GM15510 (cell line): Measurements from ENCODE around the gene ADCY5.

Source experiments
- POLR2A ChIP-seq: IDR thresholded peaks from 3 replicates; pipeline ENCODE4 v1.6.1; 2011; ENCODE audit warnings: borderline replicate concordance; ENCODE audit not compliant: insufficient read length; ENCODE audit errors: extremely low read depth

Gene ADCY5

DNA sequence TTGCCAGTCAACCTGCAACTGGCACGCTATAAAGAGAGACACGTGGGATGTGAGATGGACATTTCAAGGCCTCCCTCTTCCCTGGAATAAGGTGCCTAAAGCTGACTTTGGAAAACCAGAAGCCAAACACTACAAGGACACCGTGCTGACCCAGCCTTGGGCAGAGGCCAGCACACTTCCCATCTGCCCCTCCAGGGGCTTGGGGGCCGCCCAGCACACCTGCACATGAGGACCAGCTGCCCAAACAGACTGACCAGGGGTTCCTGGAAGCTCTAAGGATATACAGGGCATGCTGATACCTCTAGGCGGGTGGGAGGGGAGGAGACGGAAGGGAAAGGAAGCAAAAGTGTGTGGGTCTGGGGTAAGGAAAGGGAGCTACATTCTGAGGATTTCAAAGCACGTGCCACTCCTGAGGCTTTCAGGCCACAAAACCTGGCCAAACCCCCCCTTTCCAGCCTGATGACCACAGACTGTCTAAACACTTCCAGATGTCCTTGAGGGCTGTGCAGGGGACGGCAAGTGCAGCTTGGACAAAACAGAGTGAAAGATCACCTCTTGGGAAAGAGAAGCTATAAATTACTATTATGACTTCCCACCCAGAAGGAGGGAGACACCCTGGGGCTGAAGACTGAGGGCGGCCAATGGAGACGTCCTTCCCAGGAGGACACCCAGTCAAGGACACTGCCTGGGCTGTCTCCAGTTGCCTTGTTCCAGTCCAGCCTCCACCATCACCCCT is 57.9 kb downstream of the ADCY5 start:
- no peak for TF ChIP-seq POLR2A

DNA sequence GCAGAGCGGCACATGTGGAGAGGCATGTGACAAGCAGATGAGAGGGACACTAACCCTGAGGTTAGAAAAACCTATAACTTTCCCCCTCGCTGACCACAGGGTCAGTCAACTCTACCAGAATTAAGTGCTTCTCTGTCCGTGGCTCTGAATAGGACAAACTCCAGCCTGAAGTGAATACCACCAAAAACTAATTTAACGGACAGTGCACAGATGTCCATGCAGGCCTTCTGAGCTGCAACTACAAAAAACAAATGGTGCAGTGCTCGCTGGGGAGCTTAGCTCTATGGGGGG is 59.3 kb downstream of the ADCY5 start:
- no peak for TF ChIP-seq POLR2A

GRCh38 chr3:123388811-123389627 is 59.9 kb downstream of the ADCY5 start:
- TF ChIP-seq POLR2A = no peak

GRCh38 chr3:123388042-123388441 is 60.8 kb downstream of the ADCY5 start:
- no peak for TF ChIP-seq POLR2A

GRCh38 chr3:123387532-123387931 is 61.4 kb downstream of the ADCY5 start:
- TF ChIP-seq POLR2A = no peak

- no peak for TF ChIP-seq POLR2A
Measured at GRCh38 chr3:123386477-123387040, 62.3 kb downstream of the ADCY5 start.

DNA sequence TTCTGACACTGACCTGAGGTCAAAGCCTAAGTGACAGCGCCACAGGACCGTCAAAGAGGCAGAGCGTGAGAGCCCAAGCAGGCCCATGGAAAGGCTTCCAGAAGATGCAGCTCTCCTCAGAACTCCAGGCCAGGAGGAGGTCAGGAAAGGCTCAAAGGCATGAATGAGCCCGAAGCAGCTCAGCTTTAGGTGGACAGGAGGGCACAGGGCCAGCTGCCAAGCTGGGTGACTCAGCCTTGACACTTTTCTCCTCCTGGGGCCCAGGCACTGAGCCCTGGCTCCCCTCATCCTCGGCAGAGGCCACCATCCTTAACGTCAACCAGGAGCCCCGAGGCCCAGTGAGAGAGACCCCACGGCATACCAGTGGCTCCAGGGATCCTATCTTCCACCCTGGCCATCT is 62.9 kb downstream of the ADCY5 start:
- no peak for TF ChIP-seq POLR2A

- TF ChIP-seq POLR2A = no peak
Measured at GRCh38 chr3:123385499-123385898, 63.4 kb downstream of the ADCY5 start.

DNA sequence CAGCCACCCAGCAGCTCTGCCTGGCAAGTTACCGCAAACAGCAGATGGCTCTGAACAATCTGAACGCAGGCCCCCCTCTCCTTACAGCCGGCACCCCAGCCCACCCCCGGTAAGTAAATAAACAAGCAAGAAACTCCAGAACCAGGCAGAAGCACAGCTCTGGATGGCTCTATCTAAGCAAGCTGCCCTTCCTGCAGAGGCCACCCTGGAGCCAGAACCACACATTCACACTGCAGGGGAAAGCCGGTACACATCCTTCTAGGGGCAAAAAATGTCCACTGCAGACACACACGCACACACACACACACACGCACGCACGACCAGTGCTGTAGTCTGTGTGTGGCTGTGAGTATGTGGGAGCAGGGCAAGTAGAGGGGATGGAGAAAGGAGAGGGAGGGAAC is 63.9 kb downstream of the ADCY5 start:
- TF ChIP-seq POLR2A = no peak

DNA sequence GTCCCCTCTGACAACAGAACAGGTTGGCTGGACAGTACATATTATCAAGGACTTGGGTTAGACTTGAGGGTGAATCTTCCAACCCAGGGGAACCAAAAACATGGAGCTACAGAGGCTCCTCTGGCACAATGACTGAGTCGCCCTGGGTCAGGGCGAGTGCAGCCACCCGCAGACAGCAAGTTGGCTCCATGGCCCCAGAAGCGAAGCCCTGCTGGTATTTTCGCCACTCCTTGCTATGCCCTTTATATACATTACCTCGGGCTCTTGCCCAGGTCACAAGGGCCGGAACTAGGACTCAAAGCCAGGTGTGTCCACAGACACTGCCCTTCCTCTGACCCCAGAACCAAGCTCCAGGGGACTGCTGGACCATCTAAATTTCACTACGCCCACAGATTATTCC is 64.6 kb downstream of the ADCY5 start:
- no peak for TF ChIP-seq POLR2A

DNA sequence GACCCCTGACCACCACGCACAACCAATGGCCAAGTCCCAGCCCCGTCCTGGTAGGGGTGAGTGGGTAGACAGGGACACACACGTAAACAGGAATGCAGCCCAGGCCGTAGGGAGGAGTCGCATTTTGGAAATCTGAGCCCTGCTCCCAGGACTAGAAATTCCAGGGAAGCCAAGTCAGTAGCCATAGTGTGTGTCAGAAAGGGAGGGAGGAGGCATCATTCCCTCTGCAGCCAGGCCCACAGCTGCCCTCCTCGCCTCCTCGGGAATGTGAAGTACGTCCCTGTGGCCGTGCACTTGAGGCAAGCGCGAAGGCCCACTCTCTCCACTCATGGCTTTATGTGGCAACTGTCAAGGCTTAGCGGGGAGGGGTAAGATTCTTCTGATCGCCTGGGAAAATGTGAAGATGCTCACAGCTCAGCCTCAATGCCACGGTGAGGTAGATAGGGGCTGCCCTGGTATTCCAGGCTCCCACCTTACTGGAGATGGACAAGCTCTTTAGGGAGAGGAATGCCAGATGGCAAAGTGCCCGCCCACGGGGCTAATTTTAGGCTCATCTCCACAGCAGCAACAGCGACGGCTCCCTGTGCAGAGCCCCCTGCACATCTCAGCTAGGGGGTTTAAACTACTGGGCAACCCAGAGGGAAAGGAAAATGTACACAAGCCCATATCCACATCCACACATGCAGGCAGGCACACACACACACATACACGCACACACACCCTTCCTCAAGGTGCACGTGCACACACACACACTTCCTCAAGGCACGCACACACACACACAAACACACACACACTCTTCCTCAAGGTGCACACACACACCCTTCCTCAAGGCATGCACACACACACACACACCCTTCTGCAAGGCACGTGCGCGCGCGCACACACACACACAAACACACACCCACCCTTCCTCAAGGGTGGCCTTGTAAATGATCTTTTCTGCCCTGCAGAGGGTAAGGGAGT is 65.5 kb downstream of the ADCY5 start:
- TF ChIP-seq POLR2A = no peak

GRCh38 chr3:123380261-123380660 is 68.6 kb downstream of the ADCY5 start:
- no peak for TF ChIP-seq POLR2A

DNA sequence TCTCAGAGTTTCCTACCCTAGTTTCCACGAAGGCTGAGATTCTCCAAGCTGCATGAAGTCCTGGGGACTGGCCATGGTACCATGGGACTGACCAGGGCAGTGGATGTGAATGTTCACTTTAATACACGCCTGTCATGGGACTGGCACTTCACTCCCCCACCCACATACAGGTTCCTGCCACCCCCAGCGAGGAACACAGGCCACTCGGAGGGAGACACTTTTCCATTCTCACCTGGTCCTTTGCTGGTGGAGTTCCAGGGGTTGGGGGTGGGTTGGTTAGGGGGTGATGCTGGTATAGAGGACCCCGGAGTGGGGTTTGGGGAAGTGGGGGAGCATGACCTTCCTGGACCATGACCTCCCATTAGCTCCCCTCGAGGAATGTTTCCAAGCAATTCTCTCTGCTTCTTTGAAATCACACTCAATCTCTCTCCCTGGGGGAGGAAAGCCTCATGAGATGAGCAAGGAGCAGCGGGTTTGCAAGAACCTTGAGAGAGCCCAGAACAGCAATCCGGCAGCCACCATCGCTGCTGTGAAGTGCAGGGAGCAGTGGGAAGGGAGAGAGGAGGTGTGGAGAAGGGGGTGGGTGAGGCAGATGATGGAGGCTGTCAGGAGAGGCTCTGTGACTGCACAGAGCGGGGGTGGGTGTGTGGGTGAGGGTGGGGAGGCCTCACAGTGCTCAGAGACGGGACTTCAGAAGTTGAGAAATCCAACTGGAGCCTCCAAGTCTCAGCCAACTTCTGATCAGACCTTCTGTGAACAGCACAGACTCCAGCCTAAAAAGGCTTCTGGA is 69.7 kb downstream of the ADCY5 start:
- no peak for TF ChIP-seq POLR2A

- no peak for TF ChIP-seq POLR2A
Measured at GRCh38 chr3:123378409-123378915, 70.4 kb downstream of the ADCY5 start.
